Adipocyte (in vitro differentiated cells): ENCODE data around the gene GRIP1.

Experiments used
- DNase-seq: peaks from one replicate; pipeline ENCODE4 v3.0.0-alpha.2; 2015; ENCODE audit warnings: low read depth
- H3K27me3 ChIP-seq: replicated peaks from 2 replicates; pipeline ENCODE4 v1.7.0; 2013; ENCODE audit warnings: mild to moderate bottlenecking, low read length, moderate library complexity; ENCODE audit not compliant: control insufficient read depth, insufficient read depth
- H3K36me3 ChIP-seq: 2 replicates; pipeline ENCODE4 v1.7.0; 2013; ENCODE audit warnings: low read length, mild to moderate bottlenecking, moderate library complexity; ENCODE audit not compliant: control insufficient read depth, insufficient read depth, severe bottlenecking
- H3K4me1 ChIP-seq: 2 replicates; pipeline ENCODE4 v1.7.0; 2013; ENCODE audit warnings: mild to moderate bottlenecking, low read length, moderate library complexity; ENCODE audit not compliant: control insufficient read depth, insufficient read depth
- H3K4me3 ChIP-seq: 2 replicates; pipeline ENCODE4 v1.7.0; 2013; ENCODE audit warnings: mild to moderate bottlenecking, low read length, moderate library complexity
- H3K9ac ChIP-seq: 2 replicates; pipeline ENCODE4 v1.7.0; 2013; ENCODE audit warnings: mild to moderate bottlenecking, low read length, moderate library complexity
- H3K9me3 ChIP-seq: 2 replicates; pipeline ENCODE4 v1.7.0; 2013; ENCODE audit warnings: mild to moderate bottlenecking, low read length, moderate library complexity; ENCODE audit not compliant: control insufficient read depth

Gene GRIP1

GRCh38 chr12:66692170-66692569 is 13.3 kb upstream of the GRIP1 start:
- Histone ChIP-seq H3K9ac (no peak overlapping the region), H3K4me1 (no peaks in the 10 kb centered on the region), H3K4me3 (no peak overlapping the region), H3K9me3 (no peaks in the 10 kb centered on the region), H3K27me3 (peaks cover 16% of the 10 kb centered on the region), H3K36me3 (no peaks in the 10 kb centered on the region)
- DNase-seq, result no peak

- peak; percentile 28 for DNase-seq
- Histone ChIP-seq H3K27me3 (peaks cover 12% of the 10 kb centered on the region), H3K4me1 (no peaks in the 10 kb centered on the region), H3K9ac (no peak overlapping the region), H3K9me3 (no peaks in the 10 kb centered on the region), H3K36me3 (no peaks in the 10 kb centered on the region), H3K4me3 (no peak overlapping the region)
Observed at GRCh38 chr12:66688846-66689439, 10.1 kb upstream of the GRIP1 start.

- peaks cover 21% of the 10 kb centered on the region for H3K27me3 ChIP-seq
- H3K36me3 ChIP-seq, result no peaks in the 10 kb centered on the region
- H3K4me3 ChIP-seq, result no peak overlapping the region
- H3K4me1 ChIP-seq, result peaks cover 5% of the 10 kb centered on the region
- DNase-seq, result no peak
- no peak overlapping the region for H3K9ac ChIP-seq
- H3K9me3 ChIP-seq, result no peaks in the 10 kb centered on the region
Observed at GRCh38 chr12:66684222-66684621, 5.3 kb upstream of the GRIP1 start.

DNA sequence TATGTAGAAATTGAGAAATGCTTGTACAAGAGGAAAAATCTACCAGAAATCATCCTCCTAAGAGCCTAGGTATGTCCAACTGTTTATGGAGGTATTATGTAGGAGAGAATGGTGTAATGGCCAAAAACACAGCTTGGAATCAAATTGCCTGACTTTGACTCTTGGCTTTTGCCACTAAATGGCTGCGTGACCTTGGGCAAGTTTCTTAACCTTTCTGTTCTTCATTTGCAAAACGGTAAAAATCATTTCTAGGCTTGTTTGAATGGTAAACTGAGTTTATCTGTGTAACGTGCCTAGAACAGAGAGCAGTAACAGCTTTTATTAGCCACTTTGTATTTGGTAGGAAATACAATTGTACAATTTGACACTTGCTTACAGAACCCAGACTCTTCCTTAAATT is 4.9 kb upstream of the GRIP1 start:
- Histone ChIP-seq H3K36me3 (no peaks in the 10 kb centered on the region), H3K9me3 (no peaks in the 10 kb centered on the region), H3K4me3 (no peak overlapping the region), H3K9ac (no peak overlapping the region), H3K4me1 (peaks cover 8% of the 10 kb centered on the region), H3K27me3 (peaks cover 21% of the 10 kb centered on the region)
- no peak for DNase-seq

DNA sequence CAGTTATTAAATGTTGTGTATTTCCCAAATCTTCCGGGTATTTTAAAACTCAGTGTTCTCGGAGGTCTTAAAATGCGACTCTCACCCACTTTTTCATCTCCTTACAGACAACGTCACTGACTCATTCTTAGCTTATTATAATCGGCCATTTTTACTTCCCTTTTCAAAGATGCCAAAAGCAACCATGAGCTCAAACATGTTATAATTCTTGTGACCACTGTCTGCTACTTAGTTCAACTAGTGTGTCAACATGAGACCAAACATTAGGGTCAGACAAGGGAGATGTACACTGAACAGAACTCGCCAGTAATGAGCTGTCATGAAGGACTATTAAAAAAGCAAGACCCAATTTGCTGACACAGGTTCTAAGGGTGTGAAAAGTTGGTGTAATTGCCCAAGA is 4.2 kb upstream of the GRIP1 start:
- Histone ChIP-seq H3K9ac (no peak overlapping the region), H3K9me3 (no peaks in the 10 kb centered on the region), H3K27me3 (peaks cover 21% of the 10 kb centered on the region), H3K4me1 (peaks cover 15% of the 10 kb centered on the region), H3K4me3 (no peak overlapping the region), H3K36me3 (no peaks in the 10 kb centered on the region)
- no peak for DNase-seq

- Histone ChIP-seq H3K27me3 (peaks cover 10% of the 10 kb centered on the region), H3K36me3 (no peaks in the 10 kb centered on the region), H3K4me3 (no peak overlapping the region), H3K9ac (no peak overlapping the region), H3K9me3 (no peaks in the 10 kb centered on the region), H3K4me1 (peaks cover 15% of the 10 kb centered on the region)
- no peak for DNase-seq
Observed at GRCh38 chr12:66679461-66680084, 697 bp upstream of the GRIP1 start.

GRCh38 chr12:66676241-66676640 is 2.6 kb downstream of the GRIP1 start:
- peaks cover 15% of the 10 kb centered on the region for H3K4me1 ChIP-seq

DNA sequence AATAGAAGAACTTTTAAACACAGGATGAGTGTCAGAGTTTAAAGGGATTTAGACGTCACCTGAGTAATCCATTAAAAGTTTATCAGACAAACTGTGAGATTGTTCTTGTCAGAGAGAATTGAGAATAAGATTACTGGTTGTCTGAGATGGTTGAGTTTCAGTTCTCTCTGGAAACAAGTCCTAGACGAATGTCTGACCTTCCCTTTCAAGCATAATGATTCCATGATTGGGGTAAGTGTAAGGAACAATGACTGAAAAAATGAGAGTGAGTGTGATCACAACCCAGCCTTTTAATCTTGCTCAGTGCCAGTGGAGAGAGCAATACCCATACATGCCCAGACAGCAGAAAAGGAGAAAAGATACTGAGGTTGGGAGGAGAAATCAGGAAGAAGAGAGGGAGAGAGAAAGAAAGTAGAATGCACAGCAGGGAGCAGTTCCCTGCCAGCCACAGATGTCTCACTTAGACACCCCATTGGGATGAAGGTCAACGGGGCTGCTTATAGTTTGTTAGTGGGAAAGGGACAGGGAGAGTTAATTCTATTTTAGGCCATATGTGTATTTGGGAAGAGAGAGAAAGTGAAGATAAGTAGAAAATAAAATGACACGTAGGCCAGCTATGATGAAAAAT is 4.3 kb downstream of the GRIP1 start:
- no peak overlapping the region for H3K4me3 ChIP-seq
- no peak overlapping the region for H3K9ac ChIP-seq
- no peaks in the 10 kb centered on the region for H3K27me3 ChIP-seq
- no peaks in the 10 kb centered on the region for H3K9me3 ChIP-seq
- H3K36me3 ChIP-seq, result no peaks in the 10 kb centered on the region
- peaks cover 10% of the 10 kb centered on the region for H3K4me1 ChIP-seq
- DNase-seq, result no peak

More at GRCh38 chr12:66676241-66676640, 2.6 kb downstream of the GRIP1 start:
- Histone ChIP-seq H3K36me3 (no peaks in the 10 kb centered on the region), H3K9me3 (no peaks in the 10 kb centered on the region), H3K4me3 (no peak overlapping the region), H3K9ac (no peak overlapping the region), H3K27me3 (peaks cover 8% of the 10 kb centered on the region)
- DNase-seq, result no peak

- Histone ChIP-seq H3K9me3 (no peaks in the 10 kb centered on the region), H3K4me1 (peaks cover 14% of the 10 kb centered on the region), H3K9ac (no peak overlapping the region), H3K27me3 (no peaks in the 10 kb centered on the region), H3K36me3 (no peaks in the 10 kb centered on the region), H3K4me3 (no peak overlapping the region)
- no peak for DNase-seq
Observed at GRCh38 chr12:66669541-66669940, 9.3 kb downstream of the GRIP1 start.

- Histone ChIP-seq H3K27me3 (no peaks in the 10 kb centered on the region), H3K4me3 (no peak overlapping the region), H3K9ac (no peak overlapping the region), H3K36me3 (no peaks in the 10 kb centered on the region), H3K9me3 (no peaks in the 10 kb centered on the region), H3K4me1 (peaks cover 15% of the 10 kb centered on the region)
- DNase-seq, result no peak
Observed at GRCh38 chr12:66668311-66668710, 10.6 kb downstream of the GRIP1 start.

DNA sequence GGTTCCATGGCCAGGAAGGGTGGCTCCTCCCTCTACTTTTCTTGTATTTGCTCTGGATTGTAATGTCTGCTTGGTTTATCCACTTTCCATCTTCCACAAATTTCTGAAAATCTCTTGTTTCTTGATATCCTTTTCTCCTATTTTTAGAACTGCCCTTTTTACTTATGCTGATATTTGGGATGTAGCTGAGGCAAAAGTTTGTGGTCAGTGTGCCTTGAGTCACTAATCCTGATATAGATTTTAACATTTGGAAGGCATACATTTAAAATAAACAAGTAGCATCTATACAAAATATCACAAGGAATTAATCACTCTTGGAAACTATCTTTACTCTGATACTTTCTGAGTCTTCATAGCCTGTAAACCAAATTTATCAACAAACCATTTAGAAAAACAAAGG is 11.0 kb downstream of the GRIP1 start:
- Histone ChIP-seq H3K36me3 (no peaks in the 10 kb centered on the region), H3K9ac (no peak overlapping the region), H3K4me1 (peaks cover 15% of the 10 kb centered on the region)

More for the DNA sequence above, 11.0 kb downstream of the GRIP1 start:
- H3K4me3 ChIP-seq, result no peak overlapping the region
- H3K27me3 ChIP-seq, result no peaks in the 10 kb centered on the region
- no peak for DNase-seq
- H3K9me3 ChIP-seq, result no peaks in the 10 kb centered on the region
